Lung (tissue), 12 donors: ENCODE data around the gene CASP9. TPM values are rescaled to one million over a fixed set of nuclear protein-coding genes. Genes with fewer than 3 reads are reported as not detected.

Source experiments
- ATAC-seq: fragments of 200-7000 bp; cut with Tn5 transposase; one replicate; pipeline ENCODE4 v1.9.1; 2020; ENCODE audit warnings: moderate number of reproducible peaks; ENCODE audit not compliant: insufficient read depth, low FRiP score
- DNase-seq, 3 donors: peaks; one replicate each; pipeline ENCODE4 v3.0.0-alpha.2; 2013 to 2017
- H3K27ac ChIP-seq, 2 donors: one replicate each; pipeline ENCODE4 v1.5.1; 2013; ENCODE audit warnings: mild to moderate bottlenecking in 2 of 2, moderate library complexity in 2 of 2, control low read depth in 1 of 2, inconsistent platforms in 1 of 2, low read depth in 1 of 2, low read length in 1 of 2
- H3K27me3 ChIP-seq, 3 donors: one replicate each; pipeline ENCODE4 v1.5.1; 2013; ENCODE audit warnings: low read length in 2 of 3; ENCODE audit not compliant: control insufficient read depth in 3 of 3, insufficient read depth in 3 of 3
- H3K36me3 ChIP-seq, 4 donors: one replicate each; pipeline ENCODE4 v1.5.1; 2013; ENCODE audit warnings: low read length in 4 of 4, mild to moderate bottlenecking in 1 of 4, moderate library complexity in 1 of 4; ENCODE audit not compliant: control insufficient read depth in 4 of 4, insufficient read depth in 4 of 4
- H3K4me1 ChIP-seq, 5 donors: one replicate each; pipeline ENCODE4 v1.5.1; 2013; ENCODE audit warnings: low read length in 5 of 5, mild to moderate bottlenecking in 2 of 5, moderate library complexity in 1 of 5; ENCODE audit not compliant: control insufficient read depth in 5 of 5, insufficient read depth in 5 of 5
- H3K4me3 ChIP-seq: one replicate; pipeline ENCODE4 v1.5.1; 2013; ENCODE audit warnings: mild to moderate bottlenecking, control low read depth, moderate library complexity
- H3K9ac ChIP-seq, 2 donors: one replicate each; pipeline ENCODE4 v1.5.1; 2013; ENCODE audit warnings: low read length in 2 of 2, control low read depth in 1 of 2; ENCODE audit not compliant: insufficient read depth in 1 of 2
- H3K9me3 ChIP-seq, 4 donors: one replicate each; pipeline ENCODE4 v1.5.1; 2013; ENCODE audit warnings: low read length in 3 of 4, mild to moderate bottlenecking in 1 of 4, moderate library complexity in 1 of 4; ENCODE audit not compliant: control insufficient read depth in 4 of 4, insufficient read depth in 3 of 4
- CTCF ChIP-seq: IDR thresholded peaks from 2 replicates; pipeline ENCODE4 v1.5.1; 2012; ENCODE audit warnings: mild to moderate bottlenecking; ENCODE audit errors: control extremely low read depth, extremely low read depth
- WGBS, 2 donors: extraction: QIAGEN DNeasy Blood & Tissue Kit; methylation state at CpG; one replicate each; pipeline ENCODE4 v1.1.7; 2013; 5-methylcytosine and 5-hydroxymethylcytosine counted together
- polyA plus RNA-seq, 2 donors: library from polyadenylated mRNA; stranded (reverse); fragments of 200-250 nt; gene quantifications; one replicate each; pipeline ENCODE4 v1.2.1, GENCODE V29; 2013
- total RNA-seq, 2 donors: library from RNA; depleted of rRNA in 1 of 2; stranded (reverse); fragments of >200 nt in 1 of 2; gene quantifications; one replicate each; pipeline ENCODE4 v1.2.1, GENCODE V29; 2014 to 2021
- donor health status: control.
- donor health status: control.
- donor health status: Bipolar disorder and iron deficiency.
- donor health status: healthy.
- donor health status: DM: yes; HTN: yes; CAD: no.

Gene CASP9
- total and polyA plus RNA-seq, 4 donors: 13.3 to 16.6 (median 13.8) TPM

DNA sequence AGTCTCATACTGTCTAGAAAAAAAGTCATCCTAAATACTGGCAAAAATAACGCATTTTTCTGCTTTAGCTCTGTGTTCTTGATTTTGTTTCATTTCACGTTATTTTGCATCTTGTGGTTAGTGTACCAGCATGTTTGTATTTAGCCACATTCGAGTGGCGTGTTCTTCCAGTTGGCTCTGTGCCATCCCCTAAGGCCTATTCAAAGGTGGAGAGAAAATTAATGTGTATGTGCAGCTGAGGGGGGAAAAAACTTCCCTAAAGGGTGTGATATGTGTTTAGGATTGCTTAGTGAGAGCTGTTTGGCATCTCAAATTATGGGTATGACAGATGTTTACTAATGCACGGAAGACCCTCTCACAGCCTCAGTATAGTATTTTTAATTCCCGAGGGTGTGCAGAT, 14.8 kb upstream of the CASP9 start:
- ATAC-seq (no peak), DNase-seq (no peak)
- Histone ChIP-seq H3K4me1 (no peaks in the 10 kb centered on the region), H3K4me3 (no peak overlapping the region), H3K27ac (no peak overlapping the region), H3K36me3 (peaks cover 18 to 34% (median 25%) of the 10 kb centered on the region in 4 donors), H3K9me3 (no peaks in the 10 kb centered on the region), H3K27me3 (no peaks in the 10 kb centered on the region), H3K9ac (no peak overlapping the region)
- TF ChIP-seq CTCF: no peak
- WGBS, 2 donors: 80 to 88% methylated on average over 6 of the region's 6 CpGs

DNA sequence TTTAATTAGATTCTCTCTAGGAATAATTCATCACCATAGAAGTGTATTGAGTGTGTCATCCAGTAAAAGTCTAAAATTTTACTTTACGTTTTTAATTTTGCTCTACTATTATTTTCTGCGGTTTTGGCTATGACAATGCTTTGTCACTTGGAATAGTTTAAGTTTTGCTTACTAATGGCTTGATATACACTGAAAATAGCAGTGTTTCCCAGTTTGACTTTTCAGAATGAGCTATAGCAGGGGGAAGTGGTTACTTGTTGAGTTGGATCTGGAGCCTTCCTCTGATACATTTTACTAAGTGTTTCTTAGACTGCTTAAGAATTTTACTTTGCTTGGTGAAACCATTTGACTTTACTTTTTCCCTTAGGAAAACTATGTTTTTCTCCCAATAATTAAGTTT, 7.7 kb upstream of the CASP9 start:
- no peak overlapping the region for H3K9ac ChIP-seq
- H3K27me3 ChIP-seq: no peaks in the 10 kb centered on the region
- 31 to 73% methylated on average over 2 of the region's 2 CpGs for WGBS, 2 donors
- H3K9me3 ChIP-seq: no peaks in the 10 kb centered on the region
- H3K4me3 ChIP-seq: no peak overlapping the region
- DNase-seq: no peak
- H3K36me3 ChIP-seq: peaks cover 9 to 15% (median 9%) of the 10 kb centered on the region in 4 donors
- TF ChIP-seq CTCF: no peak
- H3K27ac ChIP-seq: no peak overlapping the region
- peaks cover 0 to 9% (median 4%) of the 10 kb centered on the region in 5 donors for H3K4me1 ChIP-seq
- no peak for ATAC-seq

DNA sequence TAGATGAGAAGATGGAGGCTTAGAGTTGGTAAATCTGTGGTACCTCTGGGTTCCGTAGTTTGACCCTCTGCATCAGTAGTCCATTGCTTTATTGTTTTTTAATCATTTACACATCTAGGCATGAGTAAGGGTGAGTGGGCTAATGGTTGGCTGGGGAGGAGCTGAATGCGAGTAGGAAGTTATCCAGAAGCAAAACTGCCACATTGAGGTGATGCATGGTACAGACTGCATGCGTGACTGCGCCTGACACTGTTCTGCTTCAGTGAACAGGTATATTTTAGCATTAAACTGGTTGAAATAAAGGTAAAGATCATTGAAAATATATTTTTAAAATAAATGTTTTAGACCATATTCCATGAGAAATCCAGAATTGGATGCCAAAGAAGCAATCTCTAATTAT, 7.0 kb upstream of the CASP9 start:
- Histone ChIP-seq H3K4me3 (no peak overlapping the region), H3K36me3 (peaks cover 5 to 15% (median 9%) of the 10 kb centered on the region in 4 donors), H3K9ac (no peak overlapping the region), H3K9me3 (no peaks in the 10 kb centered on the region), H3K4me1 (peaks cover 0 to 13% (median 4%) of the 10 kb centered on the region in 5 donors), H3K27me3 (no peaks in the 10 kb centered on the region), H3K27ac (no peak overlapping the region)
- no peak for TF ChIP-seq CTCF
- no peak for DNase-seq
- ATAC-seq: no peak
- 96 to 98% methylated on average over 4 of the region's 4 CpGs for WGBS, 2 donors
